Measurements from ENCODE around the gene IL20RA. TPM values are rescaled to one million over a fixed set of nuclear protein-coding genes. Genes with fewer than 3 reads are reported as not detected.

Gene IL20RA
- total RNA-seq, 4 donors from 2014 or later, result 0.47 to 2.5 (median 1.7) TPM; not detected in 1

DNA sequence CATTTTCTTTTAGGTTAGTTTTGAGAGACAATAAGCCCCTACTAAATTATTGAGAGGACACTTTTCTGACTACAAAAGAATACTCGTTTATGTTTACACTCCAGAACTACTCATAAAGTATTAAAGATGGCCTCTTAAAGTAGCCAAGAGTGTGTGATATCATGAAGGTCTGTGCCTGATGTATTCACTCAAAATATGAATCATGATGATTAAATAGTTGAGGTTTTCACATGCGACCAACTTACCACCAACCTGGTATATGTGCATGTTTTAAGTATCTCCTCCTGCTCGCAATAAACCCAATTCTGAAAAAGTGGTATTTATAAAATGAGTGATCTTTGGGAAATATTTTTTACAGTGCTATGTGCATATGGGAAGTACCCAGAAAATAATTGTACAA lies 43.9 kb downstream of the IL20RA start:
- H3K4me3 ChIP-seq, result no peak overlapping the region
- no peaks in the 10 kb centered on the region for H3K36me3 ChIP-seq
- no peak overlapping the region for H3K27ac ChIP-seq
- H3K9me3 ChIP-seq, result no peaks in the 10 kb centered on the region
- H3K27me3 ChIP-seq, result no peaks in the 10 kb centered on the region
- TF ChIP-seq POLR2A (IDR thresholded peaks at IDR 0.05), result no peak
- TF ChIP-seq, protein P1, sequence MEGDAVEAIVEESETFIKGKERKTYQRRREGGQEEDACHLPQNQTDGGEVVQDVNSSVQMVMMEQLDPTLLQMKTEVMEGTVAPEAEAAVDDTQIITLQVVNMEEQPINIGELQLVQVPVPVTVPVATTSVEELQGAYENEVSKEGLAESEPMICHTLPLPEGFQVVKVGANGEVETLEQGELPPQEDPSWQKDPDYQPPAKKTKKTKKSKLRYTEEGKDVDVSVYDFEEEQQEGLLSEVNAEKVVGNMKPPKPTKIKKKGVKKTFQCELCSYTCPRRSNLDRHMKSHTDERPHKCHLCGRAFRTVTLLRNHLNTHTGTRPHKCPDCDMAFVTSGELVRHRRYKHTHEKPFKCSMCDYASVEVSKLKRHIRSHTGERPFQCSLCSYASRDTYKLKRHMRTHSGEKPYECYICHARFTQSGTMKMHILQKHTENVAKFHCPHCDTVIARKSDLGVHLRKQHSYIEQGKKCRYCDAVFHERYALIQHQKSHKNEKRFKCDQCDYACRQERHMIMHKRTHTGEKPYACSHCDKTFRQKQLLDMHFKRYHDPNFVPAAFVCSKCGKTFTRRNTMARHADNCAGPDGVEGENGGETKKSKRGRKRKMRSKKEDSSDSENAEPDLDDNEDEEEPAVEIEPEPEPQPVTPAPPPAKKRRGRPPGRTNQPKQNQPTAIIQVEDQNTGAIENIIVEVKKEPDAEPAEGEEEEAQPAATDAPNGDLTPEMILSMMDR (IDR thresholded peaks at IDR 0.05), result no peak
- no peak for DNase-seq
- no peaks in the 10 kb centered on the region for H3K4me1 ChIP-seq

GRCh38 chr6:136995521-136995920 lies 49.2 kb downstream of the IL20RA start:
- H3K27me3 ChIP-seq, result no peaks in the 10 kb centered on the region
- H3K4me1 ChIP-seq, result no peaks in the 10 kb centered on the region
- H3K36me3 ChIP-seq, result no peaks in the 10 kb centered on the region
- no peak overlapping the region for H3K4me3 ChIP-seq
- no peak for TF ChIP-seq POLR2A (IDR thresholded peaks at IDR 0.05)
- TF ChIP-seq, protein P1 (IDR thresholded peaks at IDR 0.05), result no peak
- DNase-seq, result no peak
- H3K9me3 ChIP-seq, result no peaks in the 10 kb centered on the region
- no peak overlapping the region for H3K27ac ChIP-seq

DNA sequence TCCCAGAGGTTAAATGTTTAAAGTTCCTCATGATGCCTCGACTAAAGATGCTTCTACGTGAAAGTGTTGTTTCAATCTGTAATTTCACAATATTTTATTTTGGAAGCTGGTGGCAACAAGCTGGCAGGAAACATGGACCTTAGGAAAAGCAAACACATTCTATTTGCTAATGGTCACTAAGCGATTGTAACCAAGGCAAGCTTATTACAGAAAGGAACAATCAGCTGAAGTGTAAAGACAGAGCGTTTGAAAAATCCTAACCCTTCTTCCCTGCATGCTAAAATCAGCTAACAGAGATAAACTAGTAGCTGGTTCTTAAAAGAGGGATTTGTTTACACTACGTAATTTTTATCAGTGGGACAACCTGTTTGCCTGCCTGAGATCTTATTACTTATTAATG lies 50.0 kb downstream of the IL20RA start:
- Histone ChIP-seq H3K27me3 (no peaks in the 10 kb centered on the region), H3K4me1 (peaks cover 0 to 4% (median 0%) of the 10 kb centered on the region in 4 donors), H3K36me3 (no peaks in the 10 kb centered on the region), H3K4me3 (no peak overlapping the region), H3K9me3 (no peaks in the 10 kb centered on the region), H3K27ac (no peak overlapping the region)
- no peak for DNase-seq
- TF ChIP-seq POLR2A (IDR thresholded peaks at IDR 0.05), result no peak
- TF ChIP-seq, protein P1 (IDR thresholded peaks at IDR 0.05), result no peak

- DNase-seq, result no peak
- TF ChIP-seq, protein P1 (IDR thresholded peaks at IDR 0.05), result no peak
- no peak for TF ChIP-seq POLR2A (IDR thresholded peaks at IDR 0.05)
- Histone ChIP-seq H3K27ac (no peak overlapping the region), H3K4me3 (no peak overlapping the region), H3K36me3 (no peaks in the 10 kb centered on the region), H3K27me3 (no peaks in the 10 kb centered on the region), H3K4me1 (peaks cover 0 to 9% (median 0%) of the 10 kb centered on the region in 4 donors), H3K9me3 (no peaks in the 10 kb centered on the region)
Measured at GRCh38 chr6:136992113-136992512, 52.7 kb downstream of the IL20RA start.

GRCh38 chr6:136991646-136992045 lies 53.1 kb downstream of the IL20RA start:
- no peaks in the 10 kb centered on the region for H3K9me3 ChIP-seq
- TF ChIP-seq, protein P1 (IDR thresholded peaks at IDR 0.05), result no peak
- no peak for TF ChIP-seq POLR2A (IDR thresholded peaks at IDR 0.05)
- H3K36me3 ChIP-seq, result no peaks in the 10 kb centered on the region
- no peak for DNase-seq
- H3K4me1 ChIP-seq, result peaks cover 0 to 9% (median 0%) of the 10 kb centered on the region in 4 donors
- no peak overlapping the region for H3K27ac ChIP-seq
- H3K27me3 ChIP-seq, result no peaks in the 10 kb centered on the region
- H3K4me3 ChIP-seq, result no peak overlapping the region

DNA sequence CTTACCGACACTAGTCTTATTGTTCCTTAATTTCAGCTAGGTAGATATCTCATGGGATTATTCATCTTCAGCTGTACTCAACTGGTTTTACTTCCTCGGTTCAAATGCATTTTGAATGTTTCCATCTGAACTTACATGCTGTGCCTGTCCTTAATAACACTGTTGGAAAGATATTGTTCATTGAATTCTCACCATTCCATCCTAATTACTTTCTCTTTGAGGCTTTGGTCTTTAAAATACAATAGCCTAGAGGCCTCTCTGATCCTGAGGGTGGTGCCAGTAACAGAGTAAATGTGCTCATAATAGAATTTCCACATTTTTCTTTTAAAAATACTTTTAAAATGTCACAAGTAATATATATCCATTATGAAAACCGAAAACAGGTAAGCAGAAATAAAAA lies 54.0 kb downstream of the IL20RA start:
- TF ChIP-seq POLR2A (IDR thresholded peaks at IDR 0.05), result no peak
- Histone ChIP-seq H3K27ac (no peak overlapping the region), H3K9me3 (no peaks in the 10 kb centered on the region), H3K27me3 (no peaks in the 10 kb centered on the region), H3K36me3 (no peaks in the 10 kb centered on the region), H3K4me1 (peaks cover 0 to 9% (median 0%) of the 10 kb centered on the region in 4 donors), H3K4me3 (no peak overlapping the region)
- DNase-seq, result no peak
